ENCODE results near the gene CPVL. TPM values are rescaled to one million over a fixed set of nuclear protein-coding genes. Genes with fewer than 3 reads are reported as not detected.

Gene CPVL
- total RNA-seq, 5 donors from 2014 or later (not counting 1 experiment from before 2014, with no cell fraction given): 0.47 to 1.6 (median 0.66) TPM

DNA sequence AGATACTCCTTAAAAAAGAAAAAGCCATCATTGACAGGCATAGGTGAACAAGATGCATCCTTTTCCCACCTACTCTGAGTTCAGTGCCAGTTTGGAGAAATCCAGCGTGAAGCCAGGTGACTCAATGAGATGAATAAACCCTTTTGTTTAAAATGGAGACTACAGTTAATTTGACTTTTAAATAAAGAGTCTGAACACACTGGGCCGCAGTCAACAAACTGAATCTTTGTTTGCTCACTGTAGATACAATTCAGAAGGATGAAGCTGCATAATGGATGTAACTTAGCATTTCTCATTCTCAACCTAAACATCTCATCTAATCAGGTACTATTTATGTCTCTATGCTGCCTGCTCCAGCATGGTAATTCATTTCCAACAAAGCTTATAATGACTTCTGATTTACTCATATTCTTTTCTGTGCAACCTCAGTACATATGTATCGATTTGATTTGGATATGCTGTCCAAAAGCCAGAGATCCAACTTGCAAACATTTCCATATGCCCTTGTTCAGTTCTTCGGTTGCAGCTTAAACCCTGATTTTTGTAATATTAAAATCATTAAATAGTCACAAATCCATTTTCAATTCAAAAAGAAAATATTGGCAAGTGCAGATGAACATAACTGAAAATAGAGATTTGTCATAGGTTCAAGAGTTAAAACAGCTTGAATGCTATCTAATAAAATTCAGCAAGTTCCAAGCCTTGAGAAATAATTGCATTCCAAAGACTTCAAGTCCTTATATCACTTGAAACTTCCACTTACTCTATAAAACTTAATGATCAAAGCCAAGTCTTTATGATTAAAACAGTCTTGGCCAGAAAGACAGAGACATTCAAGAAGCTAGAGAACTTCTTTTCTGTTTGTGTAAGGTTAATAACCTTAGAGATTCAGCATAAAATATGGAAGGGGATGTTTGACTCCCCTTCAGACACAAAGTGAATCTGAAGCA lies 67.8 kb downstream of the CPVL start:
- no peak overlapping the region for H3K27ac Mint-ChIP-seq
- H3K9me3 Mint-ChIP-seq: no peaks in the 10 kb centered on the region
- Histone ChIP-seq H3K36me3 (ENCODE audit: control insufficient read depth in 2 of 2, extremely low read depth in 1 of 2, insufficient read depth in 1 of 2, low read length in 1 of 2) (no peaks in the 10 kb centered on the region), H3K27me3 (replicated peaks in 1 of 2; ENCODE audit: control insufficient read depth in 2 of 2, extremely low read depth in 1 of 2, insufficient read depth in 2 of 2, low read length in 1 of 2) (no peaks in the 10 kb centered on the region), H3K27ac (ENCODE audit: low read length) (no peak overlapping the region), H3K9me3 (no peaks in the 10 kb centered on the region), H3K4me3 (ENCODE audit: control insufficient read depth in 1 of 2, extremely low read depth in 1 of 2, low read length in 1 of 2) (no peak overlapping the region), H3K4me1 (ENCODE audit: control insufficient read depth in 1 of 2, extremely low read depth in 1 of 2, insufficient read depth in 2 of 2, low read length in 2 of 2) (no peaks in the 10 kb centered on the region)
- H3K36me3 Mint-ChIP-seq: no peaks in the 10 kb centered on the region
- ATAC-seq (replicated peaks in 1 of 4): no peak
- H3K4me3 Mint-ChIP-seq: no peak overlapping the region
- no peak for DNase-seq
- ChIA-PET POLR2A (no interaction called here), CTCF (no interaction called here)
- peaks cover 0 to 8% of the 10 kb centered on the region in 2 donors for H3K27me3 Mint-ChIP-seq
- 80% methylated on average over 1 of the region's 4 CpGs for WGBS (ENCODE audit: insufficient coverage)
- H3K4me1 Mint-ChIP-seq: no peaks in the 10 kb centered on the region

DNA sequence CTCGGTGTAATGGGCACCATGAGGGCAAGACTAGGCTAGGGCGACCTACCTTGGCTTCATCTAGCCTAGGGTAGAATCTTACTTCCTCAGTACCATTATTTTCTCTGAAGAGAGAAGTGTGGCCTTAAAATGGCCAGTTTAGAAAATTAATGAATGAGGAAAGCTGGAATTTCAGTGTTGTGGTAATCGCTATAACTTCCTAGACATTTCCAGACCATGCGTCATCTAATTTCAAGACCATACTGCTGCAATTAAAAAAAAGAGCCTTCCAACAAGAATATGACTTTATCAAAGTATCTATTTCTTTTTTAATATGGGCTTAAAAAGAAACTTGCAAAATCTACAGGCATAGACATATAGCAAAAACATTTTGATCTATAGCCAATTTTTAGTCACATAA lies 68.5 kb downstream of the CPVL start:
- ATAC-seq (replicated peaks in 1 of 4) (no peak), DNase-seq (no peak)
- no peaks in the 10 kb centered on the region for H3K4me1 Mint-ChIP-seq
- H3K36me3 Mint-ChIP-seq: no peaks in the 10 kb centered on the region
- WGBS (ENCODE audit: insufficient coverage): no CpG with 5 or more reads among the region's 4 CpGs
- H3K4me3 ChIP-seq (ENCODE audit: control insufficient read depth in 1 of 2, extremely low read depth in 1 of 2, low read length in 1 of 2): no peak overlapping the region
- no peaks in the 10 kb centered on the region for H3K9me3 ChIP-seq
- CTCF ChIA-PET: no interaction called here
- peaks cover 0 to 8% of the 10 kb centered on the region in 2 donors for H3K27me3 Mint-ChIP-seq
- H3K27ac ChIP-seq (ENCODE audit: low read length): no peak overlapping the region
- H3K4me3 Mint-ChIP-seq: no peak overlapping the region
- H3K36me3 ChIP-seq (ENCODE audit: control insufficient read depth in 2 of 2, extremely low read depth in 1 of 2, insufficient read depth in 1 of 2, low read length in 1 of 2): no peaks in the 10 kb centered on the region
- POLR2A ChIA-PET: no interaction called here
- H3K9me3 Mint-ChIP-seq: no peaks in the 10 kb centered on the region
- no peaks in the 10 kb centered on the region for H3K27me3 ChIP-seq (replicated peaks in 1 of 2; ENCODE audit: control insufficient read depth in 2 of 2, extremely low read depth in 1 of 2, insufficient read depth in 2 of 2, low read length in 1 of 2)
- no peak overlapping the region for H3K27ac Mint-ChIP-seq
- no peaks in the 10 kb centered on the region for H3K4me1 ChIP-seq (ENCODE audit: control insufficient read depth in 1 of 2, extremely low read depth in 1 of 2, insufficient read depth in 2 of 2, low read length in 2 of 2)

DNA sequence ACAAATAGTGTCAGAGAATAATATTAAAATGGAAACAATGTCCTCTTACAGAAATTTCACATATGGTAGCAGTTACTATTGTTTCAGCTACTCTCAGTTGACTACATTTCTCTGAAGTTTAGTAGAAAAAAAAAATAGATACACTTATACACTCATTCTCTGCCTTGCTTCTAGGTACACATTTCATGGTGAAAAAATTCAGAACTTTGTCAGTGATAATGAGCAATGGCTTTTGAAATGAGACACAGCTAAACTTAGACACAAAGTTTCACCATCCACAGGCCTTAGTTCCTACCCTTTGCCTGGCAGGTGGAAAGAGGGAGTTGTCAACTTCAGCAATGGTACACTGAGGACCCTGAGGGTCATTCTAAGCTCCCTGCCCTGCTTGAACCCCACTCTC lies 69.2 kb downstream of the CPVL start:
- H3K9me3 Mint-ChIP-seq: no peaks in the 10 kb centered on the region
- CTCF ChIA-PET: interaction anchor here in 1 of 2 donors (0.6 to 0.8 kb wide), 2 partner anchors 29 to 175 kb away, joined by 3 read pairs; no protein-coding TSS in a partner anchor
- no peaks in the 10 kb centered on the region for H3K36me3 ChIP-seq (ENCODE audit: control insufficient read depth in 2 of 2, extremely low read depth in 1 of 2, insufficient read depth in 1 of 2, low read length in 1 of 2)
- no peaks in the 10 kb centered on the region for H3K9me3 ChIP-seq
- POLR2A ChIA-PET: no interaction called here
- H3K4me1 Mint-ChIP-seq: no peaks in the 10 kb centered on the region
- H3K4me3 ChIP-seq (ENCODE audit: control insufficient read depth in 1 of 2, extremely low read depth in 1 of 2, low read length in 1 of 2): no peak overlapping the region
- no peak overlapping the region for H3K4me3 Mint-ChIP-seq
- ATAC-seq (replicated peaks in 1 of 4) (no peak), DNase-seq (no peak)
- H3K36me3 Mint-ChIP-seq: no peaks in the 10 kb centered on the region
- no peaks in the 10 kb centered on the region for H3K4me1 ChIP-seq (ENCODE audit: control insufficient read depth in 1 of 2, extremely low read depth in 1 of 2, insufficient read depth in 2 of 2, low read length in 2 of 2)
- H3K27me3 ChIP-seq (replicated peaks in 1 of 2; ENCODE audit: control insufficient read depth in 2 of 2, extremely low read depth in 1 of 2, insufficient read depth in 2 of 2, low read length in 1 of 2): no peaks in the 10 kb centered on the region
- H3K27ac ChIP-seq (ENCODE audit: low read length): no peak overlapping the region
- peaks cover 0 to 8% of the 10 kb centered on the region in 2 donors for H3K27me3 Mint-ChIP-seq
- H3K27ac Mint-ChIP-seq: no peak overlapping the region

DNA sequence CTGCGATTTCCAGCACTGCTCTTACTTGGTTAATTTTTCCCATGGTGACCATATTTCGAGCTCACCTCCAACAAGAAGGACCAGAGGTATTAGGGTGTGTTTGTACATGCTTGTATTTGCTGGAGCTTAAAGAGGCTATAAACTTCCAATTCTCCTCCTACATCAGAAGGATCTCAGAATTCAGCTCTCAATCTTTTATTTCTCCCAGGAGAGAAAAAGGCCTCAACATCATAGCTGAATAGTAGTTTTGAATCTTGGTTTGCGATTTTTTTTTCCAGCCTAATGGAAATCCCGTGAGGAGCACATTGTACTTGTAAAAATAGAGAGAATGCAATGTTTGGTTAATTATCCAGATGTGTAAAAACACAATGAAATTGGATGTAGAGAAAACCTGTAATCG lies 69.7 kb downstream of the CPVL start:
- ATAC-seq (replicated peaks in 1 of 4) (no peak), DNase-seq (no peak)
- H3K27ac Mint-ChIP-seq: no peak overlapping the region
- Histone ChIP-seq H3K36me3 (ENCODE audit: control insufficient read depth in 2 of 2, extremely low read depth in 1 of 2, insufficient read depth in 1 of 2, low read length in 1 of 2) (no peaks in the 10 kb centered on the region), H3K4me1 (ENCODE audit: control insufficient read depth in 1 of 2, extremely low read depth in 1 of 2, insufficient read depth in 2 of 2, low read length in 2 of 2) (no peaks in the 10 kb centered on the region), H3K4me3 (ENCODE audit: control insufficient read depth in 1 of 2, extremely low read depth in 1 of 2, low read length in 1 of 2) (no peak overlapping the region), H3K27me3 (replicated peaks in 1 of 2; ENCODE audit: control insufficient read depth in 2 of 2, extremely low read depth in 1 of 2, insufficient read depth in 2 of 2, low read length in 1 of 2) (no peaks in the 10 kb centered on the region), H3K27ac (ENCODE audit: low read length) (no peak overlapping the region), H3K9me3 (no peaks in the 10 kb centered on the region)
- no peak overlapping the region for H3K4me3 Mint-ChIP-seq
- peaks cover 0 to 8% of the 10 kb centered on the region in 2 donors for H3K27me3 Mint-ChIP-seq
- H3K9me3 Mint-ChIP-seq: no peaks in the 10 kb centered on the region
- WGBS (ENCODE audit: insufficient coverage): 33% methylated on average over 1 of the region's 5 CpGs
- POLR2A ChIA-PET: no interaction called here
- no peaks in the 10 kb centered on the region for H3K4me1 Mint-ChIP-seq
- H3K36me3 Mint-ChIP-seq: no peaks in the 10 kb centered on the region
- CTCF ChIA-PET: interaction anchor here in 1 of 2 donors (0.6 to 0.9 kb wide), 3 partner anchors 30 to 175 kb away, joined by 3 read pairs; no protein-coding TSS in a partner anchor

DNA sequence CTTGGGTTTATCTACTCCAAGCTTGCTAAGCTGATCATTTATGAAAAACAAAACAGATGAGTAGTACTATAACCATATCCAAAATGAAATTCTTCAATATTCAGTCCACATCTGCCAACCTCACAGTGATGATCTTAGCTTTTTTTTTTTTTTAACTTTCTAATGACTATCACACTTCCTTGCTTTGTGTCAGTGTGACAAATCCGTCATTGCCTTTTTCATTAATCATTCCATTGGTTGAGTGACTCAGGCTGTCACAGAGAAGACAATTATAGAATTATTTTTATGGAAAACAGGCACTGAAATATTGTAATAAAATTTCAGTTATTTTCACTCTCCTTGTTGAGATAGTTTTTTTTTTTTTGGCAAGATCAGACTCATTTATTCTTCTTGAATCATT lies 70.7 kb downstream of the CPVL start:
- no peaks in the 10 kb centered on the region for H3K27me3 ChIP-seq (replicated peaks in 1 of 2; ENCODE audit: control insufficient read depth in 2 of 2, extremely low read depth in 1 of 2, insufficient read depth in 2 of 2, low read length in 1 of 2)
- H3K36me3 Mint-ChIP-seq: no peaks in the 10 kb centered on the region
- H3K27ac ChIP-seq (ENCODE audit: low read length): no peak overlapping the region
- H3K4me1 ChIP-seq (ENCODE audit: control insufficient read depth in 1 of 2, extremely low read depth in 1 of 2, insufficient read depth in 2 of 2, low read length in 2 of 2): no peaks in the 10 kb centered on the region
- no peak overlapping the region for H3K4me3 ChIP-seq (ENCODE audit: control insufficient read depth in 1 of 2, extremely low read depth in 1 of 2, low read length in 1 of 2)
- no peak for DNase-seq
- no peak overlapping the region for H3K4me3 Mint-ChIP-seq
- POLR2A ChIA-PET: no interaction called here
- H3K27ac Mint-ChIP-seq: no peak overlapping the region
- ATAC-seq (replicated peaks in 1 of 4): no peak
- peaks cover 0 to 6% of the 10 kb centered on the region in 2 donors for H3K27me3 Mint-ChIP-seq
- H3K4me1 Mint-ChIP-seq: no peaks in the 10 kb centered on the region
- no peaks in the 10 kb centered on the region for H3K9me3 Mint-ChIP-seq
- WGBS (ENCODE audit: insufficient coverage): no CpG with 5 or more reads among the region's 1 CpG
- CTCF ChIA-PET: interaction anchor here in 1 of 2 donors (0.6 to 0.8 kb wide), 5 partner anchors 15 to 201 kb away, joined by 3 to 8 read pairs (median 4); no protein-coding TSS in a partner anchor
- no peaks in the 10 kb centered on the region for H3K36me3 ChIP-seq (ENCODE audit: control insufficient read depth in 2 of 2, extremely low read depth in 1 of 2, insufficient read depth in 1 of 2, low read length in 1 of 2)
- H3K9me3 ChIP-seq: no peaks in the 10 kb centered on the region

DNA sequence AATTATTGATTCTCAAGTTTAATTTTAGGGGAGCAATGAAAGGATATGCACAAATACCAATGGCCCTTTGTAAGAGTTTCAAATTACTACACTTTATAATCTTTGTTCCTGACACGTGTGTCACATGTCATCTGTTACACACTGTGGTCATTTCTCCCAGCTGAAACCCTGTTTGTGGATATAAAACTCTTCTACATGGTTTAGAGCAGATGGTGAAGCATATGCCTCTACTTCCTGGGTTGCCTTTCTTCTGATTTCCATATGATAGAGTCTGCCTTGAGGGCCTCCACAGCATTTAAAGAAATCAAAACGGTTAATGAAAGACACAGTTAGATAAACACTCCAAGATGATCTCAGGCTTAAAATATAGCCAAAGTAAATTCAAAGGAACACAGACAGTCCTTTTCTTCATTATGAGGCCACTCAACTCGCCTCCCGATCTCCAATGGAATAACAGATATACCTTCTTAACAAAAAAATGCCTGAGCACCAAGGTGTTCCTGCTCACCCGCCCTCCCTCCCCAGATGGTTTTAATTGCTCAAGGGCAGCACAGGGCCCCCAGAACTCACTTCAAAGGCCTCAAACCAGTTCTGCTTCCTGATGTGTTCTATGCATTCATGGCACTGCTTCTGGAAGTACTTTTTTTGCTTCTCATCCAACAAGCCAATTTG lies 75.0 kb downstream of the CPVL start:
- Mint-ChIP-seq H3K9me3 (no peaks in the 10 kb centered on the region), H3K36me3 (no peaks in the 10 kb centered on the region), H3K27me3 (peaks cover 0 to 4% of the 10 kb centered on the region in 2 donors), H3K4me1 (no peaks in the 10 kb centered on the region), H3K4me3 (no peak overlapping the region), H3K27ac (no peak overlapping the region)
- ChIA-PET POLR2A (no interaction called here), CTCF (no interaction called here)
- no peaks in the 10 kb centered on the region for H3K4me1 ChIP-seq (ENCODE audit: control insufficient read depth in 1 of 2, extremely low read depth in 1 of 2, insufficient read depth in 2 of 2, low read length in 2 of 2)
- no peak overlapping the region for H3K4me3 ChIP-seq (ENCODE audit: control insufficient read depth in 1 of 2, extremely low read depth in 1 of 2, low read length in 1 of 2)
- H3K9me3 ChIP-seq: no peaks in the 10 kb centered on the region
- 92% methylated on average over 3 of the region's 5 CpGs for whole genome bisulfite sequencing (ENCODE audit: insufficient coverage)
- DNase-seq: no peak
- no peak overlapping the region for H3K27ac ChIP-seq (ENCODE audit: low read length)
- no peaks in the 10 kb centered on the region for H3K27me3 ChIP-seq (replicated peaks in 1 of 2; ENCODE audit: control insufficient read depth in 2 of 2, extremely low read depth in 1 of 2, insufficient read depth in 2 of 2, low read length in 1 of 2)
- no peak for ATAC-seq (replicated peaks in 1 of 4)
- no peaks in the 10 kb centered on the region for H3K36me3 ChIP-seq (ENCODE audit: control insufficient read depth in 2 of 2, extremely low read depth in 1 of 2, insufficient read depth in 1 of 2, low read length in 1 of 2)
